Parathyroid adenoma (tissue), 2 donors: ENCODE results near the gene ARHGEF28.

ENCODE experiments used
- H2AFZ ChIP-seq: fragments of 300-600 bp; sonication (generic); one replicate; pipeline ENCODE4 v1.7.0; 2017; ENCODE audit warnings: antibody characterized with exemption, mild to moderate bottlenecking
- H3K27ac ChIP-seq: fragments of 300-600 bp; sonication (generic); one replicate; pipeline ENCODE4 v1.7.0; 2017
- H3K27me3 ChIP-seq: fragments of 300-600 bp; sonication (generic); one replicate; pipeline ENCODE4 v1.7.0; 2017; ENCODE audit warnings: low read length; ENCODE audit not compliant: control insufficient read depth, insufficient read depth
- H3K36me3 ChIP-seq: fragments of 300-600 bp; sonication (generic); one replicate; pipeline ENCODE4 v1.7.0; 2017; ENCODE audit warnings: low read length; ENCODE audit not compliant: control insufficient read depth, insufficient read depth
- H3K4me1 ChIP-seq: fragments of 300-600 bp; sonication (generic); one replicate; pipeline ENCODE4 v1.7.0; 2017; ENCODE audit warnings: control low read depth
- H3K4me2 ChIP-seq: fragments of 300-600 bp; sonication (generic); one replicate; pipeline ENCODE4 v1.7.0; 2017; ENCODE audit warnings: low read length
- H3K4me3 ChIP-seq: fragments of 300-600 bp; sonication (generic); one replicate; pipeline ENCODE4 v1.7.0; 2017; ENCODE audit warnings: low read depth, low read length
- H3K79me2 ChIP-seq: fragments of 300-600 bp; sonication (generic); one replicate; pipeline ENCODE4 v1.7.0; 2017; ENCODE audit warnings: control low read depth
- H3K9ac ChIP-seq: fragments of 300-600 bp; sonication (generic); one replicate; pipeline ENCODE4 v1.7.0; 2017; ENCODE audit warnings: mild to moderate bottlenecking
- H3K9me3 ChIP-seq: fragments of 300-600 bp; sonication (generic); one replicate; pipeline ENCODE4 v1.7.0; 2017; ENCODE audit warnings: low read length; ENCODE audit not compliant: control insufficient read depth
- TF ChIP-seq, protein P1 (sequence below): fragments of 300-600 bp; sonication (generic); IDR thresholded peaks from one replicate; pipeline ENCODE4 v1.7.0; 2017; ENCODE audit warnings: antibody characterized with exemption, mild to moderate bottlenecking
- donor health status: primary hyperparathyroidism.

Gene ARHGEF28

DNA sequence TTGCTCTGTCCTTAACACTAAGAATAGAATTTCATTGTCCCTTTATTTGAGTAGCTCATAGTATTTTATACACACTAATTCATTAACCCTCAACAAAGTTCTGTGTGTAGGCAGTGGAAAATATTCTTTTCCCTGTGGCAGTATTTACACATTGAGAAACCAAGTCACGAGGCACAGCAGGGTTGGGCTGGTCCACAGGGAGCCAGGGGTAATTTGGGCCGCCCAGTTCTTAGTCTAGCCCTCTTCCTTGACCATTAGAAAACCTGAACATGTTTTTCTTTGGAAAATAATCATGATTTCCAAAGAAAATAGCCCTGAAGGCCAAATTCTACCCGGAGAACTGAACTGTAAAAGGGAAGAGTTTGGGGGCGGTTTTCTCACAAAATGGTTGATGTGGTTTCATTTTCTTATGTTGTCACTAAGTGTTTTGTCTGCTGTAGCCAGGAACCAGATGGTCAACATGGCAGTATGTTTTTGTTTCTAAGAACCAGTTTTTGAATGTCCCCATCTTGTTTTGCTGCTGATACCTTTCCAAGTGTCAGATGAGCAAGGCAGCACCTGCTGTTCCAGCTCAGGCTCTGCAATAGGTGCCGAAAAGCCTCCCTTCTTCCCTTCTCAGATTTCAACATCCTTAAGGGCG is 29.6 kb downstream of the ARHGEF28 start:
- H3K27me3 ChIP-seq, result no peaks in the 10 kb centered on the region
- H3K9ac ChIP-seq, result no peak overlapping the region
- H3K36me3 ChIP-seq, result no peaks in the 10 kb centered on the region
- no peak overlapping the region for H3K4me3 ChIP-seq
- no peak overlapping the region for H3K4me2 ChIP-seq
- H3K9me3 ChIP-seq, result no peaks in the 10 kb centered on the region
- TF ChIP-seq, protein P1, sequence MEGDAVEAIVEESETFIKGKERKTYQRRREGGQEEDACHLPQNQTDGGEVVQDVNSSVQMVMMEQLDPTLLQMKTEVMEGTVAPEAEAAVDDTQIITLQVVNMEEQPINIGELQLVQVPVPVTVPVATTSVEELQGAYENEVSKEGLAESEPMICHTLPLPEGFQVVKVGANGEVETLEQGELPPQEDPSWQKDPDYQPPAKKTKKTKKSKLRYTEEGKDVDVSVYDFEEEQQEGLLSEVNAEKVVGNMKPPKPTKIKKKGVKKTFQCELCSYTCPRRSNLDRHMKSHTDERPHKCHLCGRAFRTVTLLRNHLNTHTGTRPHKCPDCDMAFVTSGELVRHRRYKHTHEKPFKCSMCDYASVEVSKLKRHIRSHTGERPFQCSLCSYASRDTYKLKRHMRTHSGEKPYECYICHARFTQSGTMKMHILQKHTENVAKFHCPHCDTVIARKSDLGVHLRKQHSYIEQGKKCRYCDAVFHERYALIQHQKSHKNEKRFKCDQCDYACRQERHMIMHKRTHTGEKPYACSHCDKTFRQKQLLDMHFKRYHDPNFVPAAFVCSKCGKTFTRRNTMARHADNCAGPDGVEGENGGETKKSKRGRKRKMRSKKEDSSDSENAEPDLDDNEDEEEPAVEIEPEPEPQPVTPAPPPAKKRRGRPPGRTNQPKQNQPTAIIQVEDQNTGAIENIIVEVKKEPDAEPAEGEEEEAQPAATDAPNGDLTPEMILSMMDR, result no peak
- no peak overlapping the region for H3K27ac ChIP-seq
- H2AFZ ChIP-seq, result no peak overlapping the region
- no peaks in the 10 kb centered on the region for H3K4me1 ChIP-seq
- H3K79me2 ChIP-seq, result no peaks in the 10 kb centered on the region

DNA sequence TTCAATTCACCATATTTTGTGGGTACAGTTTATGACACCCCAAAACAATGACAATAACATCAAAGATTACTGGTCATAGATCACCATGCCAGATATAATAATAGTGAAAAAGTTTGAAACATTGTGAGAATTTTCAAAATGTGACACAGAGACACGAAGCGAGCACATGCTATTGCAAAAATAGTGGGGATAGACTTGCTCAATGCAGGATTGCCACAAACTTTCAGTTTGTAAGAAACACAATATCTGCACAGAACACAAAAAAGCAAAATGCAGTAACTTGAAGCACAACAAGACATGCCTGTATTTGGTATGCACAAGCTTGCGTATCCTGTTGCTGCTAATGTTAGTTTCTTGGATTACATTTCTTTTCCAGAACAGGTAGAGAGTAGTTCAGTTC is 35.8 kb downstream of the ARHGEF28 start:
- Histone ChIP-seq H3K4me2 (no peak overlapping the region), H3K36me3 (no peaks in the 10 kb centered on the region), H3K9ac (no peak overlapping the region), H3K9me3 (no peaks in the 10 kb centered on the region), H2AFZ (no peak overlapping the region), H3K79me2 (no peaks in the 10 kb centered on the region), H3K4me3 (no peak overlapping the region), H3K4me1 (no peaks in the 10 kb centered on the region), H3K27me3 (no peaks in the 10 kb centered on the region), H3K27ac (no peak overlapping the region)
- TF ChIP-seq, protein P1, result no peak

DNA sequence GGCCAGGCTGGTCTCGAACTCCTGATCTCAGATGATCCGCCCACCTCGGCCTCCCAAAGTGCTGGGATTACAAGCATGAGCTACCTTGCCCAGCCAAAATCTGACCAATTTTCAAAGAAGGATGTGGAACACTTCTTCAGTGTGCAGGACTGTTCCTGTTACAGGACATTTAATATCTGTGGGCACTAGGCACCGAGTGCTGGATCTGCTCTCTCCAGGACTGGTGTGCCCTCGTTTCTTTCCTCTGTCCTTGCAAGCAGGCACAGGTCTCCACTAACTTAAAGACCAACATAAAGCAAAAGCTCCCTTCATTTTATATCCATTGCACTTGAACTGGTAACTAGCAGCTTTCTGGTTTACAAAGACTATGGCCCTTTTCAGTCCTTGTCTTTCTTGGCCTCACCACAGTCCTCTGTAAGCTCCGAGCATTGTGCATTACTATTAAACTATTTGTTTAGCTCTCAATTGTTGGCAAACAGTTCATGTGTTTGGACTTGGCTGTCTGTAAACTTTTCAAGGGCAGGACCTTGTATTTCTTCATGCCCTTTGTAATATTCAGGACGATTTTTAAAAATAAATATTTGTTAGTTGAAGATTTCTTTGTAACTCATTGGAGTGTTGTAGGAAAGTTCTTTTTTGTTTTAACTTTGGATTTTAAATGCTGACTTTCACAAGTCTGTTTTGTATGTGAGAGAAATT is 37.3 kb downstream of the ARHGEF28 start:
- H3K27ac ChIP-seq, result no peak overlapping the region
- H3K79me2 ChIP-seq, result no peaks in the 10 kb centered on the region

DNA sequence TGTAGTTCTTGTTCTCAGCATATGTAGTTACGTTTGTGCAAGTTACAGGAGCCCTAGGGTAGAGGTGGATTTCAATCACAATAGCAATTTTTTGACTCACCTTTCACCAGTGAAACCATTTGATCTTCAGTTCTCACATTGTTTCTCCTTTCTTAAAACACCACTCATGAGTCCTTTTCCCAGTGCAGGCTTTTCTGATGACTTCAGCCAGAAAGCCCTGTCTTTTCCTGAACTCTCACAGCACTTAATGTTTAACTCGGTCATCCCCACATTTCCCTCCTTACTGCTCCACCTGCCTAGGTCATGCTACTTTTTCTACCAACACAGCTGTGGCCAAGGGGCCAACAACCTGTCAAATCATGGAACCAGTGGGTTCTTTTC is 37.9 kb downstream of the ARHGEF28 start:
- H3K4me2 ChIP-seq, result no peak overlapping the region
- no peak overlapping the region for H3K4me3 ChIP-seq
- no peaks in the 10 kb centered on the region for H3K79me2 ChIP-seq
- no peaks in the 10 kb centered on the region for H3K9me3 ChIP-seq
- no peak overlapping the region for H2AFZ ChIP-seq
- no peaks in the 10 kb centered on the region for H3K36me3 ChIP-seq
- TF ChIP-seq, protein P1, result no peak
- no peaks in the 10 kb centered on the region for H3K27me3 ChIP-seq
- no peak overlapping the region for H3K9ac ChIP-seq
- no peak overlapping the region for H3K27ac ChIP-seq
- H3K4me1 ChIP-seq, result no peaks in the 10 kb centered on the region

More for the DNA sequence above, 37.3 kb downstream of the ARHGEF28 start:
- H2AFZ ChIP-seq, result no peak overlapping the region
- H3K9me3 ChIP-seq, result no peaks in the 10 kb centered on the region
- TF ChIP-seq, protein P1, result no peak
- no peaks in the 10 kb centered on the region for H3K4me1 ChIP-seq
- no peaks in the 10 kb centered on the region for H3K27me3 ChIP-seq
- no peaks in the 10 kb centered on the region for H3K36me3 ChIP-seq
- no peak overlapping the region for H3K4me2 ChIP-seq
- H3K9ac ChIP-seq, result no peak overlapping the region
- no peak overlapping the region for H3K4me3 ChIP-seq

DNA sequence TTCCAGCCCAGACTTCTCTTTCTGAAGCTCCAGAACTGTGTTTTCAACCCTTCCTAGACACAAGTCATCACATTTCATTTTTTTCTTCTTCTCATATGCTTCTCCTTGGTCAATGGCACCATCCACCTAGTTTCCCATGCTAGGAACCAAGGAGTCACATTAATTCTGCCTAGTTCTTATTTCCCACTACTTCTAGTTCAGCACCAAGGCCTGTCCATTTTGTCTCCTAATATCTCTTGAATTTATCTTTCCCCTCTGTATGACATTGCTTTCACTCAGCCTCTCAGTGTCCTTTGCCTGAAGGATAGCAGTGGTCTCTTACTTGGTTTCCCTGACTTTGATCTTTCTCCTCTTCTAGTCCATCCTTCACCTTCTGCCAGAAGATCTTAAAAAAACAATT is 38.8 kb downstream of the ARHGEF28 start:
- TF ChIP-seq, protein P1, result no peak
- H2AFZ ChIP-seq, result no peak overlapping the region
- H3K79me2 ChIP-seq, result no peaks in the 10 kb centered on the region
- H3K4me1 ChIP-seq, result no peaks in the 10 kb centered on the region
- no peak overlapping the region for H3K4me2 ChIP-seq
- no peak overlapping the region for H3K9ac ChIP-seq
- no peak overlapping the region for H3K4me3 ChIP-seq
- H3K27me3 ChIP-seq, result no peaks in the 10 kb centered on the region
- no peak overlapping the region for H3K27ac ChIP-seq
- H3K36me3 ChIP-seq, result no peaks in the 10 kb centered on the region
- H3K9me3 ChIP-seq, result no peaks in the 10 kb centered on the region
